HepG2 (cell line): ENCODE measurements around the gene TFAP2E. TPM values are rescaled to one million over a fixed set of nuclear protein-coding genes. Genes with fewer than 3 reads are reported as not detected.

ENCODE experiments used
- IKZF4 ChIP-seq: sonication (generic); formaldehyde crosslinking; IDR thresholded peaks from 2 replicates; pipeline ENCODE4 v1.5.1; 2020; ENCODE audit warnings: borderline replicate concordance, mild to moderate bottlenecking, low read depth, missing genetic modification reagents; ENCODE audit errors: not compliant biosample characterization
- MED1 ChIP-seq: sonication (generic); formaldehyde crosslinking; IDR thresholded peaks from 2 replicates; pipeline ENCODE4 v1.4.0; 2020; ENCODE audit warnings: missing genetic modification reagents
- MTA1 ChIP-seq: sonication (generic); formaldehyde crosslinking; IDR thresholded peaks from 2 replicates; pipeline ENCODE4 v1.4.0; 2020; ENCODE audit warnings: missing genetic modification reagents, mild to moderate bottlenecking, borderline replicate concordance
- MXI1 ChIP-seq: IDR thresholded peaks from 3 replicates; pipeline ENCODE4 v1.6.1; 2012; ENCODE audit warnings: low read depth, low read length, inconsistent platforms, borderline replicate concordance
- PATZ1 ChIP-seq: sonication (generic); formaldehyde crosslinking; IDR thresholded peaks from 2 replicates; pipeline ENCODE4 v1.4.0; 2020; ENCODE audit warnings: missing genetic modification reagents
- PAWR ChIP-seq: sonication (generic); formaldehyde crosslinking; IDR thresholded peaks from 2 replicates; pipeline ENCODE4 v1.4.0; 2020; ENCODE audit warnings: missing genetic modification reagents, mild to moderate bottlenecking, borderline replicate concordance
- REST ChIP-seq, 2 experiments: IDR thresholded peaks; 2 replicates each; pipeline ENCODE4 v1.6.1; 2011 to 2012; ENCODE audit warnings: low read length in 2 of 2, borderline replicate concordance in 1 of 2, low read depth in 1 of 2, mild to moderate bottlenecking in 1 of 2, moderate library complexity in 1 of 2
- ZBTB43 ChIP-seq: sonication (generic); formaldehyde crosslinking; conservative IDR thresholded peaks from 2 replicates; pipeline ENCODE4 v1.4.0; 2020; ENCODE audit warnings: missing genetic modification reagents
- ZNF790 ChIP-seq: sonication (generic); formaldehyde crosslinking; IDR thresholded peaks from 2 replicates; pipeline ENCODE4 v1.8.0; 2022; ENCODE audit warnings: missing genetic modification reagents, mild to moderate bottlenecking, borderline replicate concordance
- ZSCAN9 ChIP-seq: IDR thresholded peaks from 2 replicates; pipeline ENCODE4 v1.6.1; 2016; ENCODE audit warnings: borderline replicate concordance
- polyA plus RNA-seq, 8 experiments: library from polyadenylated mRNA; depleted of rRNA in 3 of 8; stranded (reverse) in 7 of 8; unstranded in 1 of 8; fragments of >200 nt; fragmentation: Illumina TruSeq in 4 of 8; extraction: Trizol in 4 of 8; gene quantifications; 2 replicates each; pipeline versions ENCODE4 v1.2.1 to v1.2.3, GENCODE V29; 2011 to 2016; ENCODE audit warnings: low read depth in 4 of 8, missing spikeins in 1 of 8, mixed read lengths in 1 of 8; ENCODE audit not compliant: insufficient read depth in 1 of 8
- total RNA-seq, 5 experiments: library from RNA; depleted of rRNA; stranded (reverse); fragments of >200 nt; fragmentation: Illumina TruSeq; extraction: Trizol; gene quantifications; 2 replicates each; pipeline ENCODE4 v1.2.3, GENCODE V29; 2016; ENCODE audit warnings: low read depth in 1 of 5
- TF ChIP-seq, protein P1 (sequence below): fragments of 450-650 bp; IDR thresholded peaks from 2 replicates; pipeline ENCODE4 v1.6.1; 2016
- TF ChIP-seq, protein P2 (sequence below): sonication (generic); formaldehyde crosslinking; IDR thresholded peaks from 2 replicates; pipeline ENCODE4 v1.4.0; 2020; ENCODE audit warnings: missing genetic modification reagents

Gene TFAP2E
- total and polyA plus RNA-seq, 2 of the 13 experiments (the other 11 are each of a cell fraction or from before 2014, with no cell fraction given) = 0.31 to 0.41 TPM

GRCh38 chr1:35641233-35641866, 68.2 kb downstream of the TFAP2E start, which contains the start of gene PSMB2 (continued):
- 0 out of 4 replicates have a peak, but pooled peaks of 1 of the 2 experiments have one; percentile 45 for TF ChIP-seq REST (IDR thresholded peaks at IDR 0.05; ENCODE audit: borderline replicate concordance in 1 of 2, low read depth in 1 of 2, low read length in 2 of 2)
- TF ChIP-seq MXI1 = peak; percentile 95
- TF ChIP-seq, protein P1, sequence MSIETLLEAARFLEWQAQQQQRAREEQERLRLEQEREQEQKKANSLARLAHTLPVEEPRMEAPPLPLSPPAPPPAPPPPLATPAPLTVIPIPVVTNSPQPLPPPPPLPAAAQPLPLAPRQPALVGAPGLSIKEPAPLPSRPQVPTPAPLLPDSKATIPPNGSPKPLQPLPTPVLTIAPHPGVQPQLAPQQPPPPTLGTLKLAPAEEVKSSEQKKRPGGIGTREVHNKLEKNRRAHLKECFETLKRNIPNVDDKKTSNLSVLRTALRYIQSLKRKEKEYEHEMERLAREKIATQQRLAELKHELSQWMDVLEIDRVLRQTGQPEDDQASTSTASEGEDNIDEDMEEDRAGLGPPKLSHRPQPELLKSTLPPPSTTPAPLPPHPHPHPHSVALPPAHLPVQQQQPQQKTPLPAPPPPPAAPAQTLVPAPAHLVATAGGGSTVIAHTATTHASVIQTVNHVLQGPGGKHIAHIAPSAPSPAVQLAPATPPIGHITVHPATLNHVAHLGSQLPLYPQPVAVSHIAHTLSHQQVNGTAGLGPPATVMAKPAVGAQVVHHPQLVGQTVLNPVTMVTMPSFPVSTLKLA = peak; percentile 38; the same call in 1 of the 2 replicates
- TF ChIP-seq PAWR = no peak
- 0 out of 2 replicates have a peak, but pooled peaks have one; percentile 22 for TF ChIP-seq ZNF790 (CRISPR knock-in tag)
- TF ChIP-seq IKZF4 = no peak
- peak; percentile 45 for TF ChIP-seq PATZ1 (CRISPR knock-in tag)
- TF ChIP-seq, protein P2, sequence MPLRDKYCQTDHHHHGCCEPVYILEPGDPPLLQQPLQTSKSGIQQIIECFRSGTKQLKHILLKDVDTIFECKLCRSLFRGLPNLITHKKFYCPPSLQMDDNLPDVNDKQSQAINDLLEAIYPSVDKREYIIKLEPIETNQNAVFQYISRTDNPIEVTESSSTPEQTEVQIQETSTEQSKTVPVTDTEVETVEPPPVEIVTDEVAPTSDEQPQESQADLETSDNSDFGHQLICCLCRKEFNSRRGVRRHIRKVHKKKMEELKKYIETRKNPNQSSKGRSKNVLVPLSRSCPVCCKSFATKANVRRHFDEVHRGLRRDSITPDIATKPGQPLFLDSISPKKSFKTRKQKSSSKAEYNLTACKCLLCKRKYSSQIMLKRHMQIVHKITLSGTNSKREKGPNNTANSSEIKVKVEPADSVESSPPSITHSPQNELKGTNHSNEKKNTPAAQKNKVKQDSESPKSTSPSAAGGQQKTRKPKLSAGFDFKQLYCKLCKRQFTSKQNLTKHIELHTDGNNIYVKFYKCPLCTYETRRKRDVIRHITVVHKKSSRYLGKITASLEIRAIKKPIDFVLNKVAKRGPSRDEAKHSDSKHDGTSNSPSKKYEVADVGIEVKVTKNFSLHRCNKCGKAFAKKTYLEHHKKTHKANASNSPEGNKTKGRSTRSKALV = 0 out of 2 replicates have a peak, but pooled peaks have one; percentile 44
- peak; percentile 65; the same call in 1 of the 2 replicates for TF ChIP-seq ZSCAN9 (CRISPR knock-in tag)
- peak; percentile 68; the same call in 1 of the 2 replicates for TF ChIP-seq ZBTB43 (CRISPR knock-in tag)
- TF ChIP-seq MED1 (CRISPR knock-in tag) = peak; percentile 56
- TF ChIP-seq MTA1 (CRISPR knock-in tag) = 0 out of 2 replicates have a peak, but pooled peaks have one; percentile 27
